ENCODE results near the gene TOR4A.

The TOR4A gene

DNA sequence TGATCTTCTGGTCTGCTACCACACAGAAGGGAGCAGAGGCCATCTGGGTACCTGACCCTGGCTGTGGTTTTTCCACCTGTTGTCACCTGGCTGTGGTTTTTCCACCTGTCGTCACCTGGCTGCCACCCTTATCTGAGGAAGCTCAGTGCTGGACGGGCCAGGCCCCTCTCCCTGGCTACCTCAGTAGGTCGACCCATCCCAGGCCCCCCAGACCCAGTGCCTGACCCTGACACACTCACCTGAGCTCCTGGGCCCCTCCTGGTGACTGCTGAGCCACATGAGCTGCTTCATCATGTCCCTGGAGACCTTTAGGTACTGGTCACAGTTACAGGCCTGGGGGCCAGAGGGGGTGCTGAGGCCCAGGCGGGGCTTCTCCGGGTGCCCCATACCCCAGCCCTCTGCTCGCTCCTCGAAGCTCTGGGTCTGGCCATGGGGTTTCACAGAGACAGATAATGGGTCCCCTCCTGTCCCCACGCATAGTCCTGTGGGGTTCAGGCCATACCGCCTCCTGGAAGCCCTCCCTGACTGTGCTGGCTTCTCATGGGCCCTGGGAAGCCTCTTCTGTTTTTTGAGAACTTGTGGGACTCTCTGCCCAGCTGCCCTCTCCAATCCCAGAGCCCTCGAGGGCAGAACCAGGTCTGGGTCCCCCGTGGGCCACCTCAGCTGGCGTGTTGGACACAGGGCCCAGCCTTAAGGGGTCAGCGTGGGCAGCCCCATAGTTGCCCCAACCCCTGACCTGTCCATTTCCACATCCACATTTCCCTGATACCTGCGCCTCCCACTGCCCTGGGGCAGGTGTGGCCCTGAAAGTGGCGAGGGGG lies 32.1 kb downstream of the TOR4A start:
- no peak for DNase-seq

DNA sequence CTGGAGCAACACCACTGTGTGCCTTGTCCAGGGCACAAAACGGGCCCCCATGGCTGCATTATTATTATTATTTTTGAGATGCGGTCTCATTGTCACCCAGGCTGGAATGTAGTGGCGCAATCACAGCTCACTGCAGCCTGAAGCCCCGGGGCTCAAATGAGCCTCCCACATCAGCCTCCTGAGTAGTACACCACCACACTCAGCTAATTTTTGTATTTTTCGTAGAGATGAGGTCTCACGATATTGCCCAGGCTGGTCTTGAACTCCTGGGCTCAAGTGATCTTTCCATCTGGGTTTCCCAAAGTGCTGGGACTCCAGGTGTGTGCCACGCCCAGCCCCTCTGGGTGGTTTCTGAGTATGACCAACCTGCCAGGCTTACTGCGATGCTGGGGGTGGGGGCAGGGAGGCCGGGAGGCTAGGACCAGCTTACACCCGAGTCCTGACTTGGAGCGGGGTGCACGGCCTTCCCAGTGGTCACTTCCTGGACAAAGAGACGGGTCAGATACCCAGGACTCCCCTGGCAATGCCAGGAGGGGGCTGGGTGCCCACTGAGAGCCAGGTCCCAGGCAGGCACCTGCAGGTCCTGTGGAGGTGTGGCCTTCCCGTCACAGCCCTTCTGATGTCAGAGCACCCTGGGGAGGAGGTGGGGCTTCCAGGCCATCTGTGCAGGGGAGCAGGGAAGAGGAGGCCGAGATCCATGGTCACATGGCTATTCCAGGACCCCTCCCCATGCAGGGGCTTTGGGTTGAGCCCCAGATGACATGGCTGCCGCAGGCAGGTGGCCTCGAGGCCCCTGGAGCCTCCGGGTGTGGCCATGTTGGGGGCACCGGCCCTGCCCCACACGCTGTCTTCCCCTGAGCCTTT lies 32.9 kb downstream of the TOR4A start:
- no peak for DNase-seq

DNA sequence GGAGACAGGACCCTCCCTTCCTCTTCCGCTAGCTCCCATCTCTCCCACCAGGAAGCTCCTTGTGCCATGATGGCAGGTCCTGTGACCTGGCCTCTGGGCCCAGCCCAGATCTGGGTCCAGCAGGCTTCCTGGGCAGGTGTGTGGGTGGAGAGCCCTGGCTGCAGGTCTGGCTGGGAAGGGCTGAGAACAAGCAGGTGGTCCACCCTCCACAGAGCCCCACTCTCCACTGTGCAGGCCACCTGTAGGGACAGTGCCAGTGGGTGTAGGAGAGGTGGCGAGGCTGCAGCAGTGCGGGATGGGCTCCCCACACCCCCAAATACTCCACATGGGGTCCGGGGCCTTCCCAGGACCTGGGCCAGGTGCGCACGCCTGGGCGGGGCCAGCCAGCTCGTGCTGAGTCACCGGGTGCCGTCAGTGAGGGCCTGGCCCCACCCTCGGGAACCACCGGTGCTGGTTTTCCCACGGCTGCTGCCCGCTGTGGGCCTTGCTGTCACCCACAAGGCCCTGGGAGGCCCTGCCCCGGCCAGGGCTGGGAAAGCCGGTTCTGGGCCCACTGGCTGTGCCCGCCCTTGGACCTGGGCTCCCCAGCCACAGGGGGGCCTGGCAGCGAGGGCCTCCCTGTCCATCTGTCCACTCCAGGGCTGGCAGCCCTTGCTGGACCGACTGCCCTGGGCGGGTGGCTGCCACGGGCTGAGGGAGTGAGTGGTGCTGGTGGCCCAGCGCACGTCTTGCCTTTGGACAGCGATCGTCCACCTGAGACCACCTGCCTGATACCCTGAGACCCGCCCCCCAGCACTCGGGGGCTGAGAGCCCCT lies 33.9 kb downstream of the TOR4A start:
- DNase-seq: peak; percentile 43

DNA sequence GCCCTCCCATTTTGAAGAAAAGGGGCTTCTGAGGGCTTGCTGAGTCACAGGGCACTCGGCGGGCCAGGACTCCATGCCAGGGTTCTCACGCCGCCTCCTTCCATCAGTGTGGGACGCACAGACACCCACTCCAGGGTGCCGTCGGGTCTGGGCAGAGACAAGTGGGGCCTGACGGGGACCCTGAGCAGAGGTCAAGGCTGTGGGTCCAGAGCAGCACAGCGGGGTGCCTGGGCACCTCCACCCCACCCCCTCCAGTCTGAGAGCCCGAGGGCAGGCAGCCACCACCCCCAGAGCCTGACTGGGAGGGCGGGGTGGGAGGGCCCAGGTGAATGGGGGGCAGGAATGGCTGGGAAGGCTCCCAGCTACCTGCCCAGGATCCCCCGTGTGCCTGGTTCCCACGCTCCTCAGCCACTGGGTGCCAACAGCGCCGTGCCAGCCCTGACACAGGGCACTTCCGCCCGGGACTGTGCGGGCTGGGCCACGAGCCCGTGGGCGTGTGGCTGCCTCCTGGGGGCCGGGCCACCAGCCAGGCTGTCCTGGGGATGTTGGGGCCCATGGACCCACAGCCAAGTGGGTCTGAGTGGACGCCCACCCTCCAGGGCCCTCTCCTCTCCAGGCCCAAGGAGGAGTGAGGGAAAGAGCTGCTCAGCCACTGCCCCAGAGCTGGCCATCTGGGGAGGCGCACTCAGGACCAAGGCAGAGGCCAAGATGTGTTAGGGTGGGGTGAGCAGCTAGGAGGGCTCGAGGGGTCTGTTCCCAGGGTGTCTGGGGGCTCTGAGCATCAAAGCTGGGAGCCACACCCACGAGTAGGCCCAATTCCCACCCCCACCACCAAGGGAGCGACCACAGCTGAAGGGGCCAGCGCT lies 34.7 kb downstream of the TOR4A start:
- DNase-seq: no peak

DNA sequence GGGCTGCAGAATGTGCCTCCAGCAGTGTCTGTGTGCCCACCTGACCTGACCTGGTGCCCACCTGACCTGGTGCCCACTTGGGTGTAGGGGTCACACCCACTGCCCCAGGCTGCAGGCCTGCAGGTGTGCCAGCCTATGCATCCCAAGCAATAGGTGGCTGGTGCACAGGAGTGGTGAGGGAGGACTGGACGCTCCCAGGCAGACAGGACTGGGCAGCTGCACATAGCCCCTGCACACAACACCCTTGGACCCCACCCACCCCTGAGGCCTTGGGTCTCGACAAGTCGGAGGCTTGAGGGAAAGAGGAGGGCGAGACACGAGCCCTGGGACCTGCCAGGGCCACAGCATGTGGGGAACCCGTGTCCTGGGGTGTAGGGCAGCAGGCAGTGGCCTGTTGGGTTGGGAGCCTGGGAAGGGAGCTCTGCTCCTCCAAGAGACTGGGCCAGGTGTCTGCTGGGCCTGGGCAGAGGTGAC lies 35.4 kb downstream of the TOR4A start:
- no peak for DNase-seq

DNA sequence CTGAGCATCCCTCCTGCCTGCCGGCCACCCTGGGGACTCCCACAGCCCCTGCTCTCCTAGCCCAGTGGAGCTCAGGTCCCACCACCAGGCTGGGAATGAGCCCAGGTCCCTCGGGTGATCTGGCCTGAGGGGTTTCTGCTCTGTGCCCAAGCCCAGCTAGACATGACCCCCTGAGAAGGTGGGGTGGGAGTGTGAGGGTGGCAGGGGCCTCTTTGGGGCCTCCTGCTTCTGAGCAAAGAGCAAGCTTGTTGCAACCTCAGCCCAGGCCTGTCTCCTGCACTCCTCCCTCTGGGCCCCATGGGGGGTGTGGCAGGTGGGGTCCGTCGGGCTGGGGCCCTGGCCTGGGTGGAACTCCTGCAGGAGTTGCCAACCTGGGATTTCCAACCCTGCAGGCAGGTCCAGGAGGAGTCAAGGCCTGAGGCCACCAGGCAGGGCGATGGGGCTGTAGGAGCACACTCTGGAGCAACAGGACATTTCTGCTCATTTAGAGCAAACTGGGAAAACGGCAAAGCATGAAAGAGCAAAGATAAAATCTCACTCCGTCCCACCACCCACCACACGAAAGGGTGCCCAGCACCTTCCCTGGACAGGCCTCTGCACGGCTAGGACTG lies 35.9 kb downstream of the TOR4A start:
- DNase-seq: no peak

DNA sequence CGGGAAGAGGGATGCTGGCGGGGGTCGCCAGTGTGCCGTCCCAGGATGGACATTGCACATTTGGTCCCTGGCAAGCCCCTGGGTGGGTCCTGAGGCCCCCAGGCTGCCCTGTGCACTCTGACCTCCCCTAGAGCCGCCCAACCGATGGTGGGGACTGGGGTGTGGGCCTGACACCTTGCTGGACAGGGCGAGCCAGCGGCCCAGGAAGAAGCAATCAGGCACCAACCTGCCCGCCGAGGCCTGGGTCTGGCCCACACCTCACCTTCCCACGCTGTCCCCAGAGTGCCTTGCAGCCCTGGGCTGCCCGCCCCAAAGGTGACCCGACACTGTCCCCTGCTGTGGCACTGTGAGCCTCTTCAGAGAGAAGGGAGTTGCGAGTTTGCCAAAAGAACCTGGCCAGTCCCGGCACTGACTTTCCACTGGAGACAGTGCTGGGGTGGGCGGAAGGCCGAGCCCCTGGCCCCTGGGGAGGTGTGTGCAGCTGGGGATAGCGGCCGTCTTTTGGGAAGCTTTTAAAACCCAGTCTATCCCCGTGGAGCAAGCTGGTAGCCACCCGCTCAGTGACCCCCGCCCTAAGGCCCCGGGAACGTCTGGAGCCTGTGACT lies 36.5 kb downstream of the TOR4A start:
- DNase-seq: no peak

DNA sequence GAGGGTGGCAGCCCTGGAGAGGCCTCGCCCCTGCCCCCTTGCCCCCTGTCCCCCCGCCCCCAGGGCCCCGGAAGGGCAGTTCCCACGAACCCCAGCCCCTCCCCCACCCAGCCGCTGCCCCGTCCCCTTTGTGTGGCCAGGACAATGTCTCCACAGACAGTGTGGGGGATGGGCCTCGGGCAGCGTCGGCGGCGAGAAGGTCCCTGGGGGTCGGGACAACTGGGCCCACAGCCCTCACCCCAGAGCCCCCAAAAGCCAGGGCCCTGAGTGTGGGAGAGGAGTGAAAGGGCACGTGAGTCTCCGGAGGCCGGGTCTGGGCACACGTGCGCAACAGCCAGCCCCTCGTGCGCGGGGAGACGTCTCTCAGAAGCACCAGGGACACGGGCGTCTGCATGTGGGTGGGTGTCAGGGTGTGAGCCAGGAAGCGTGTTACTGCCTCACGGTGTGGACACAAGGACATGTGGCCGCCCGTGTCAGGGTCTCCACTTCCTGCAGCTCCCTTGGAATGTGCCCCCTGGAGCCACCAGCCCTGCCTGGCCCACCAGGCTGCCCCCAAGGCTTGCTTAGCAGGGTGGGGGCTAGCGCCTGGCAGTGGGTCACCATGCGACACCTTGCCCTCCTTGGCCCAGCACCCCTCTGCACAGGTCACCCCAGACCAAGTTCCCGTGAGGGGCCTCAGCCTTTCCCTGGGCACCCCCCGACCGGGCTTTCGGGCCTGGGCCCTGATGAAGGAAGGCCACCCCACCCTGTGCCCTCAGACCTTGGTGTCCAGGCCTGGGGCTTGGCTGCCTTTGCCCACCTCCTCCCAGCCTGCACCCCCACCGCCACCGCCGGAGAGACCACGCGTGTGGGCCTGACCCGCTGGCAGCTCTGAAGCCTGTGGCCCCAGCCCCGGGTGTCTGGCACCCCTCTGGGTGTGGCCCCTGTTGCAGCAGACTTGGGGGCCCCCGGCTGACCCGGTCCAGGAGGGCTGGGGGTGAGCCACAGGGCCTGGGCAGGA lies 37.3 kb downstream of the TOR4A start:
- no peak for DNase-seq

DNA sequence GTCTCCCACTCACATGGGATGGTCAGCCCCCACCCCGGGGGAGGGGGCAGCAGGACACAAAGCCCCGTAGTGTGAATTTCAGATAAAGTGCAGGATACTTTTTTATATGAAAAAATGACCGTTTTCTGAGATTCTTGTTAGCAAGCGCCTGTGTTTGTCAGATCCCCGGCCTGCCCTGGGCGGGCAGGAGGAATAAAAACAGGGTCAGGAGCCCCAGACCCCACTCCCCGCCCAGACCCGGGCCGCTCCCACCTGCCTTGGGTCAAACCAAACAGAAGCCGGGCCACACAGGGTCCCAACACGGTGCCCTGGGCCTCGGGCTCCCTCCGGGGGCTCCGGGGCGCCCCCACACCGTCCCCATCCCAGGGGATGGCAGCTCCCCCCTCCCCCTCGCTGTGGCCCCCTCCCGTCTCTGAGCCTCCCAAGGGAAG lies 38.1 kb downstream of the TOR4A start:
- DNase-seq: no peak

DNA sequence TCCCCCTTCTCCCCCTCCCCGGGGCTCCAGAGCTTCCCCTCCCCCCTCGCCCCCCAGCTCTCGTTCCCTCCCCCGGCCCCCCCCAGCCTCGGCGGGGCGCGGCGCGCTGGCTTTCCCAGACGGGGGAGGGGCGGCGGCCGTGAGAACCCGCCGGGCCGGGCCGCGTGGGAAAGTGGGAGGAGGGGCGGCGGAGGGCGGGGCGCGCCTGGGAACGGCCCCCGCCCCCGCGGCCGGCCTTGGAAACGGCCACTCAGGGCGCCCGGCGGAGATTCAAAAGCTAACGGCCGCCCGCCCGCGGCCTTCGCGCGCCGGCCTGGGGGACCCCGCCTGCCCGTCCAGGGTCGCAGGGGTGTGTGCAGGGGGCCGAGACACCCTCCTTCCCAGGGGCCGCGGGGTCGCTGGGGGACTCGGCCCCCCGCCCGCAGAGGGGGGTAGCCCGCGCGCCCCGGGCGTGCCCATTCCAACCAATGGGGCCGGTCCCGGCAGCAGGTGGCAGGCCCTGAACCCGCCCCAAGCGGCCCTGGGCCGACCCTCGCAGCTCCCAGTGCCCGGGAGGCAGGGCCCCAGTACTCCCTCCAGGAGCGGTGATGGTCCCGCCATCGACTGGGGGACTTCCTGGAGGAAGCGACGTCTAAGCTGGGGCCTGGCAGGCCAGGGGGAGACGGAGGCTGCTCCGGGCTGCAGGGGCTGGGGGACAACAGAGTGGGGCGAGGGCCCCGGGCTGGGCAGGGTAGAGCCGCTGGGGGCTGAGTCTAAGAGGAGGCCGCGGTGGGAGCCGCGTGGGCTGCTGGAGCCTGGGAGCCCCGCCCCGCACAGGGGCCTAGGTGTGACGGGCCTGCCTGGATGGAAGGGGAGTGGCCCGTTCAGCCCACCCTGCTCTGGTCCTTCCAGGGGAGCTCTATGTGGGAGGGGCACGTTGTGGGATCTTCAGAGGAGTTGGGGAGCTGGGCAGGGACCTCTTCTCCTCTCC lies 38.8 kb downstream of the TOR4A start:
- DNase-seq: peak; percentile 57

DNA sequence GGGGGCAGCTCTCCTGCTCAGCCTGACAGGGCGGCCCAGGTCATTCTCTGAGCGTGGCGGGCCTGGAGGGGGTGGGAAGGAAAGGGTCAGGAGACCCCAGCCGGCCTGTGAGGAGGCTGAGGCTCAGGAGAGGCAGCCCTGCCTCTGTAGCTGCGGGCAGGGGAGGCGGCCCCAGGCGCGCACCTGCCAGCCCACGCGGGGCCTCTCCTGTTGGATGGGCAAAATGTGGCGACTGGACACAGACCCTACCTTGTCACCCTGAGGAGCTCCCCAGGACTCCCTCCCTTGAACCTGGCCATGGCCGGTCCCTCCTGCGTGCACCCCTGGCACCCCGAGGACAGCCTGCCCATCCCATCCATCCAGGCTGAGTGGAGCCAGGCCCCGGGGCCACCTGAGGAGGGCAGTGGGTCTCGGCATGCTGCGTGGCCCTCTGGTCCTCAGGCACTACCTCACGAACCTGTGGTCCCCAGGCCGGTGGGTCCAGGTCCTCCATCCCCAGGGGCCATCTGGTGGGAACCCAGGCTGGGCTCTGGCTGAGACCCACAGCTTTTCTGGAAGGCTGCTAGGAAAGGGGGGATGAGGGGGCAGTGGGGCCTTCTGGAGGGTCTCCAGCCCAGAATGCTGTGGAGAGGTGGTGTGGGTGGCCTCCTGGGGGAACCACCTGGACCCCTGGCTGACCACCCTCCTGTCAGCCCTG lies 39.6 kb downstream of the TOR4A start:
- no peak for DNase-seq

DNA sequence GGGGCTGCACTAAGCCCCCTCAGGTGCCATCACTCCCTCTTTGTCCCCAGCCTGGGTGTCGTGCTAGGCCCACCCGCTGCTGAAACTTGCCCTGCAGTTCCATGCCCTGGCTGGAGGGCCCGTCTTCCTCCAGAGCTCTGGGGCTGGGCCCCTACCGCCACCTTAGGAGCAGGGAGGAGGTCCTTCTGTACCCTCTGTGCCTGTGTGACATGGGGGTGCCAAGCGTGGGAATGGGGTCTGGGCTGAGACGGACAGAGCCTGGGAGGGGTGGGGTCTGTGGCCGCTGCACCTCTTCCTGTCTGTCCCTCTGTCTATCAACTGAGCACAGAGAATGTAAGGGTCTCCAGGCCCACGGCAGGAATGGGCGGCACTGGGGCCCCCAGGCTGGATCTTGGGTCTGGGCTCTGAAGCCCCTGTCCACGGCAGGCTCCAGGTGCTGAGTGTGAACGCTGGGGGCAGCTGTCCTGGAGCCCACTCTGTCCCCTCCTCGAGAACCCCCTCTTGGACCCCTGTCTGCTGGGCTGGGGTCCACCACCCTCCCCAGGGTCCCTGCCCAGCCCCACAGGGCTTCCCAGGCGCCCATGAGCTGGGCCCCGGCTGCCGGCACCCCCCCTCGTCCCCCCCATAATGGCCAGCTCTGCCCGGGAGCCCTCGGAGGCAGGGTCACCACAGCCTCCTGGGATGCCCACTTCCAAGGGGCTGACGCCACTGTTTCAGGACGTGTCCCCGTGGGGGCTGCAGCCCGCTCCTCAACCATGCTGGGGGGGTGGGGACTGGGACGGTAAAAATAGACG lies 40.4 kb downstream of the TOR4A start:
- no peak for DNase-seq

DNA sequence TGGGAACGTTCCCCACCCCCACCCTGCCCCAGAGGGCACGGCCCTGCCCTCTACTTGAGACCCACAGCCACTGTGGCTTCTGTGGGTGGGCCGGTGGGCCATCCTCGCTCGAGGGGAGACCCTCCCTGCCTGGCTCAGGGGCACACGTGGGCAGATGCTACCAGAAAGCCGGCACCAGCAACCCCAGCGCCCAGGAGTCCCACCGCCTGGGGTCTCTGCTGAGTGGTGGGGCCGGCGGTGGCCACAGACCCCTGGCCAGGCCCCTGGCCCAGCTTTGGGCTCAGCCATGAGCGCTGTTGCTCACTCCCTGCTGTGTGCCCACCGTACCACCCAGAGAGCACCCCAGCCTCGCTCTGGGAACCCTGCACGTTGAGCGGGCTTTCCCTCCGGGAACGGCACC lies 41.1 kb downstream of the TOR4A start:
- no peak for DNase-seq

DNA sequence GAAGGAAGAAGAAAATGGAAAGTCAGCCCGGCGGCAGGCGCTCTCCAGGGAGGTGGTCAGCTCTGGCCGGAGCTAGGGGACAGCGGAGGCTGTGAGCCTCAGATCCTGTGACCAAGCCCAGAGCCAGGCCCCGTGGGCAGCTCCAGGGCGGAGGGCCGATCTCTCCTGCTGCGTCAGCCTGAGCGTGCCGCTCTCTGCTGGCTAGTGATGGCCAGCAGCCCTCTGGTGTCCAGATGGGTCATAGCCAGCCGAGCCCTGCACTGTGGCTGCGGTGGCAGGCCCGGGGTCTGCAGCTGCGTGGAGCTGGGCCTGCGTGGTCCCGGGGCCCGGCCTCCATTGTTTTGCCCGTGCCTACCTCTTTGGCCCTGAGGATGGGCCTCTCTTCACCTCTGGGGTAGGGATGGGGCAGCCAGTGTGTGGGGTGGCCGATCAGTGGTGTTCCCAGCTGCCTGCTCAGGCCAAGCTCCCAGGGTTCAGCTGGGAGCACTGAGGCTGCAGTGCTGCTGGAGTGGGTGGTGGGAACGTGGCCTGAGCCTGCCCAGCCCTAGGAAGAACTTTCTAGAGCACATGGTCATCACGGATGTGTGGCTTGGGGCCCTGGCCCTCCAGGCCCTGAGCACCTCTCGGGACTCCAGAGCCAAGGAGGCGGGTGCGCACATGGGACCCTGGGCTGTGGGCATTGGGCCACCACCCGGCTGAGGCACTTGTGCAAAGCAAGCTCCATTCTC lies 41.6 kb downstream of the TOR4A start:
- no peak for DNase-seq

DNA sequence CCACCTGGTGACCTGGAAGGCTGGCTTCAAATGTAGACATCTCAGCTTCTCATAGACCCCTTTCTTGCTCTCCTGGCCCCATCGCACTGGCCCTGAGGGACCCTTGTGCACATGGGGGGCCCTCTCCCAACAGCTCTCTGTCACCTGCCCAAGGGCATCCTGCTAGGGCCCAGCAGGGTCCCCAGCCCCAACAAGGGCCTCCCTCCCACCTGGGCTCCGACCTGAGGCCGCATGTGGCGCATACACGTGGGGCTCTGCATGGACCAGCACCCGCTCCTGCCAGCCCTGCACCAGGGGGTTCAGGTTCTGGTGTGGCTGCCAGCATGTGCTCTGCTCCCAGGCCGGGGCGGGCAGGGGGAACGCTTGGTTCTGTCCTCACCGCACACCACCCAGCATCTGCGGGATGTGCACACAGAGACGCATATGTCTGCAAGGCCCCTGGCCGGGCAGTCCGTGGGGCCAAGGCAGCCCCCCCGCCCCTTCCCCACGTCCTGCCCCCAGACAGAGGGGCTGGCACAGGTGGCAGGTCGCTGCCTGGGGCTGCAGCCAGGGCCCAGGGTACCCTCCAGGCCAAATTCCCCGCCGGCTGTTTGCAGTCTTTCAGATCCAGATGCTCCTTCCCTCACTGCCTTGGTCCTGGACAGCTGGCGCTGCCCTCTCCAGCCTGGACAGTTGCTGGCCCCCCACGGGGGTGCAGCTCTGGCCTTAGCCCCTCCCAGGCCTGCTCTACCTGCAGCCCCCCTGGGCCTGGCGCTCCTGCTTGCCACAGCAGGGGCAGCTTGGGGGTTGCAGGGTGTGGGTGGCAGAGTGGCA lies 42.4 kb downstream of the TOR4A start:
- no peak for DNase-seq
